Central memory CD4-positive, alpha-beta T cell (primary cell): ENCODE results near the gene C1orf56.
"Not testable (repeated sequence)": the region's sequence is repeated elsewhere in the genome, so short reads cannot be mapped to it uniquely, and the experiment has no call there.

Source experiments
- DNase-seq: peaks from one replicate; pipeline ENCODE4 v3.0.0; 2022

Gene C1orf56

DNA sequence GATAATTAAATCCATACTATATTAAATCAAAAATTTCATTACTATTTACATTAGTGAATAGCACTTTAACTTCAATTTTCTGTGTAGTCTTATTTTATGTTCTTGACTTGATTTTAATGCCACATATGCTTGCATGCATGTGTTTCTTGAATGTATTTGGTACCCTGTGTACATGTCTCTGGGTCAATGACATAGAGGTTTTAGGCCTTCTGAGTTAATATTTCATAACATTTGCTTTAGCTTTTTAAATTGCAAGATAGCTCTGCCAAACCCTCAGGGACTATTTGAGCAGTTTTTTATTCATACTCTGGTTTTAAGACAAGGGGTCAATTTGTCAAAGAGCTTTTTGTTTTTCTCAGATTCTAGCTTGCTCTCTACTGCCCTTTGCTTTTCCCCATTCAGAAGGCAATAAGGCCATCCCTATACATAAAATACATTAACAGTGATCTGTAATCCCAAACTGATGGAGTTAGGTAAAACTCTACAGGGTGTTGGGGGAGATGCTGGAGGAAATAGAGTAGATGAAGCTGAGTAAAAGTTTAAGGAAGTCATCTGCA lies 17.6 kb downstream of the C1orf56 start:
- no peak for DNase-seq

DNA sequence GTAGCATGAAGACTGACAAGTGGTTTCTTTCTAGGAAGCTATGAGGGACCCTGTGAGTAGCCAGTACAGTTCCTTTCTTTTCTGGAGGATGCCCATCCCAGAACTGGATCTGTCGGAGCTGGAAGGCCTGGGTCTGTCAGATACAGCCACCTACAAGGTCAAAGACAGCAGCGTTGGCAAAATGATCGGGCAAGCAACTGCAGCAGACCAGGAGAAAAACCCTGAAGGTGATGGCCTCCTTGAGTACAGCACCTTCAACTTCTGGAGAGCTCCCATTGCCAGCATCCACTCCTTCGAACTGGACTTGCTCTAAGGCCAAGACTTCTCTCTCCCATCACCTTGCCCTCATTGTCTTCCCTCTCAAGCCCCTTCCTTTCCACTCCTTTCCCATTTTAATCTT lies 19.6 kb downstream of the C1orf56 start:
- DNase-seq = no peak

DNA sequence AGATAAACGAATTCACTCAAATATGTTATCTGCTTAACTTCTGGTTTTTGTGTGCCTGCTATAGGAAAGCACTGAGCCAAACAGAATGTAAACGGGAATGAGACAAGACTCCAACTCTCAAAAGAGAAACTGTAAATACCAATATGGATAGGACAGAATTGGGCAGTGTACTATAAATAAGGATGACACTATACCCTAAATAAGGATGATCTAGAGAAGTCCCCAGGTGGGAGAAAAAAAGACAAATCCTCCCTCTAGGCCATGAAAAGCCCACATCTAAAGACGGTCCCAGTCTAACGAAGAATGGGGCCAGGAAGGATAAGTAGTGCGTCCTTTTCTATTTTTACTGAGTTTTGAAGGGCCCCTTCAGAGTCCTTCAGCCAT lies 21.5 kb downstream of the C1orf56 start:
- DNase-seq = no peak

DNA sequence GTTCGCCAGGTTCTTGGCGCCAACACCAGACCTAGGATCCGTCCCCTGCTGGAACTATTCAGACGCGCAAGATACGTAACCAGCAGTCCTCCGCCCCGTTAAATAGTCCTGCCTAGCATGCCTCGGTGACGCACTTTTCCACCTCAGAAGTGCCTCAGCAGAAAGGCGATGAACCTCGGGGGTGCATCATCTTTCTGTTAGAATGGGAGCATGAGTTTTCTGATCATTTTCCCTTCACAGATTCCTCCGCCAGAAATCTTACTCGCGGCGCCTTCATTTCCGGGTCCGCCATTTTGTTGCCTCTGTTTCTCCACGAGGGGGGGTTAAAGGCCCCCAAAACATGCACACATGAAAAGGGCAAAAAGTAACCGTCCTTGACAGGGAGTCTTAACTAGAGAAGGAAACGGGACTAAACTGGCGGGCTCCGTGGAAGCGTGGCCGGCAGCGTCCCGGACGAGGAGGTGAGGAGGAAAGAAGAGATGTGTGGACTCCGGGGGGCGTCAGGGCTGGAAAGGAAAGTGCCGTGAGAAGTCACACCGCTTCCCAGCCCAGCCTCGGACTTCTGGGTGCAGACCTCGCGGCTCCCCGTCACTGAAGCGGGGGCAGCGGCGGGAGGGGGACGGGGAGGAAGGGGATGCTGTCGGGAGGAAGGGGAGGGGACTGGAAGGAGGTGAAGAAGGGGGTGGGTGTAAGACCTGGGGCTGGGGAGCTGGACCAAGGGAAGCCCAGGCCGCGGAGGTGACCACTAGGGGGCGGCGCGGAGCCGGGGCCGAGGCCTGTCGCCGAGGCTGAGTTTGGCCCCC lies 23.1 kb downstream of the C1orf56 start, which contains the start of gene GABPB2:
Gene GABPB2, plus strand, starts transcription at position 288 of the 803 bp plus-strand sequence. CDS start 17,429 bp downstream, outside the sequence.
- peak; percentile 87 for DNase-seq

DNA sequence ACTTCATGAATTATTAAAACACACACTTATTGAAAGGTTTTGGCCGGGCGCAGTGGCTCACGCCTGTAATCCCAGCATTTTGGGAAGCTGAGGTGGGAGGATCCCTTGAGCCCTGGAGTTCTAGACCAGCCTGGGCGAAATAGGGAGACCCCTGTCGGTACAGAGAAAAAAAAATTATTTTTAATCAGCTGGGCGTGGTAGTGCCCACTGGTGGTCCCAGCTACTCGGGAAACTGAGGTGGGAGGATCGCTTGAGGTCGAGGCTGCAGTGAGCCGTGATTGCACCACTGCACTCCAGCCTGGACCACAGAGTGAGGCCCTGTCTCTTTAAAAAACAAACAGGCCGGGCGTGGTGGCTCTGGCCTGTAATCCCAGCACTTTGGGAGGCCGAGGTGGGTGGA lies 24.7 kb downstream of the C1orf56 start:
- no peak for DNase-seq

DNA sequence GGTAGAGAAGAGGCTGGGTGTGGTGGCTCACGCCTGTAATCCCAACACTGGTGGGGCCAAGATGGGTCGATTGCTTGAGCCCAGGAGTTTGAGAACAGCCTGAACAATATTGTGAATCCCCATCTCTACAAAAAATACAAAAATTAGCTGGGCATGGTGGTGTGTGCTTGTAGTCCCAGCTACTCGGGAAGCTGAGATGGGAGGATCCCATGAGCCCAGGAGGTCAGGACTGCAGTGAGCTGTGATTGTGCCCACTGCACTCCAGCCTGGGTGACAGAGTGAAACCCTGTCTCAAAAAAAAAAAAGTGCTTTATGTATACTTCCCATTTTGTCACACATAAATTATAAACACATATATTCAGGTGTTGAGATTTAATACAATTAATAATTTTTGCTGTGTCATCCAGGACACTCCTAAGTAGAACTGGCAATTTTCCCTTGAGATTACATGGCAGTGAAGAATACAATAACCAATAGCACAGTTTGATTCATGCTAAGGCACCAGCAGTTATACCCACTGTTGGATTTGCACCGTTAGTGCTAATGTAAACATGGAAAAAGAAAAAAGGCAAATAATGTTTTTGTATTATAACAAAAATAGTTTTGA lies 38.5 kb downstream of the C1orf56 start:
- no peak for DNase-seq

DNA sequence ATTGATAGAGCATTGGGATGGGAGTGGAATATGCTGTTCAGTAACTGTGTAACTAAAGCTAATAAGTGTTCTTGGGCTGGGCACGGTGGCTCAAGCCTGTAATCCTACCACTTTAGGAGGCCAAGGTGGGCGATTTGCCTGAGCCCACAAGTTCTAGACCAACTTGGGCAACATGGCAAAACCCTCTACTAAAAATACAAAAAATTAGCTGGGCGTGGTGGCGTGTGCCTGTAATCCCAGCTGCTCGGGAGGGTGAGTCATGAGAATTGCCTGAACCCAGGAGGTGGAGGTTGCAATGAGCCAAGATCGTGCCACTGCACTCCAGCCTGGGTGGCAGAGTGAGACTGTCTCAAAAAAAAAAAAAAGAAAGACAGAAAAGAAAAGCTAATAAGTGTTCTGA lies 49.9 kb downstream of the C1orf56 start:
- DNase-seq = not testable (repeated sequence)

DNA sequence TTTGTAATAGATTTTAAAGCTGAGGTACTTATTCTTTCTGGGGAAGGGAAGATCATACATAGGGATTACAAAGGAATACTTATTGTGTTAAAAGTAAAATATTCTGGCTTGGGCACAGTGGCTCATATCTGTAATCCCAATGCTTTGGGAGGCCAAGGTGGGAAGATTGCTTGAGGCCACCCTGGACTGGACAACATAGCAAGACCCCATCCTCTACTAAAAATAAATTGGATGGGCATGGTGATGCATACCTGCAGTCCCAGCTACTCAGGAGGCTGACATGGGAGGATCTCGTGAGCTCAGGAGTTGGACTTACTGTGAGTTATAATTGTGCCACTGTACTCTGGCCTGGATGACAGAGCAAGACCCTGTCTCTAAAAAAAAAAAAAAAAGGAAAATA lies 50.6 kb downstream of the C1orf56 start:
- DNase-seq = no peak
